Measurements from ENCODE around the gene CKAP5.

DNA sequence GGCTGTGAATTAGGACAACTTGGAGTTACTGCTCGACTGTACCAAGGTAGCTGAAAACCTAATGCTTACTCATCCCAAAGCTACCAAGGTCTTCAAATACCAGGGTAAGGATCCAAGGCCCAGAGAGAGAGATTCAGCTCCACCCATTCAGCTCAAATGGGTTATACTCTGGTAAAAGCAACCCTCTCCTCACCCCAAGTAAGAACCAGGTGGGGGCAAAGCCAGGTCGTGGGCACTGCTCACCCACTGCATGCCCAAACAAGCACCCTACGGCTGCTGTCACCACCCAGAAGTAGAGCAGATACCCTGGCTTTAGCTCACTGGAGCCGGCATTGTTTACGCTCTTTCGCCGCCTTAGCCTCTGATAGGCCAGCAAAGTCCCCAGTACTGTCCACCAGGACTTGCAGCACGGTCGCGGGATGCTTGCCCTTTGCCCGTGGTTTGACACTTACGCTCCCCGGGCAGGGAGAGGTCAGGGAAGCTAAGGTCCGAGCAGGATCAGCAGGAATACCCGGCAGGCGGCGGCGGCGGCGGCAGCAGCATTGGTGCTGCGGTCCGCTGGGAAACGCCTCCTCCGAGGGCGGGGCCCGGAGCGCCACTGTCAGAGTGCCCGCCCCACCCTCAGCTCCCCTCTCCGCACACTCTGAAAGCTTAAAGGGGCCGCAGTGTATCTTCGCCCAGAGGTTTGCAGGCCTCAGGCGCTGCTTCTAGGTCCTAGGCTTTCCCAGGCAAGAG, 19.6 kb downstream of the CKAP5 start:
- TF ChIP-seq, protein P1, sequence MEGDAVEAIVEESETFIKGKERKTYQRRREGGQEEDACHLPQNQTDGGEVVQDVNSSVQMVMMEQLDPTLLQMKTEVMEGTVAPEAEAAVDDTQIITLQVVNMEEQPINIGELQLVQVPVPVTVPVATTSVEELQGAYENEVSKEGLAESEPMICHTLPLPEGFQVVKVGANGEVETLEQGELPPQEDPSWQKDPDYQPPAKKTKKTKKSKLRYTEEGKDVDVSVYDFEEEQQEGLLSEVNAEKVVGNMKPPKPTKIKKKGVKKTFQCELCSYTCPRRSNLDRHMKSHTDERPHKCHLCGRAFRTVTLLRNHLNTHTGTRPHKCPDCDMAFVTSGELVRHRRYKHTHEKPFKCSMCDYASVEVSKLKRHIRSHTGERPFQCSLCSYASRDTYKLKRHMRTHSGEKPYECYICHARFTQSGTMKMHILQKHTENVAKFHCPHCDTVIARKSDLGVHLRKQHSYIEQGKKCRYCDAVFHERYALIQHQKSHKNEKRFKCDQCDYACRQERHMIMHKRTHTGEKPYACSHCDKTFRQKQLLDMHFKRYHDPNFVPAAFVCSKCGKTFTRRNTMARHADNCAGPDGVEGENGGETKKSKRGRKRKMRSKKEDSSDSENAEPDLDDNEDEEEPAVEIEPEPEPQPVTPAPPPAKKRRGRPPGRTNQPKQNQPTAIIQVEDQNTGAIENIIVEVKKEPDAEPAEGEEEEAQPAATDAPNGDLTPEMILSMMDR (conservative IDR thresholded peaks at IDR 0.05; ENCODE audit: low read length): no peak
- no peak for TF ChIP-seq EZH2phosphoT487 (IDR thresholded peaks at IDR 0.05; ENCODE audit: borderline replicate concordance)

All from Loucy (cell line).